Mononuclear cell (primary cell): ENCODE measurements around the gene CD74. TPM values are rescaled to one million over a fixed set of nuclear protein-coding genes. Genes with fewer than 3 reads are reported as not detected.

ENCODE experiments used
- H3K27me3 ChIP-seq: 2 replicates; pipeline ENCODE4 v1.6.0; 2011; ENCODE audit warnings: low read length, control low read depth; ENCODE audit not compliant: insufficient read depth
- H3K4me1 ChIP-seq: 2 replicates; pipeline ENCODE4 v1.5.1; 2011; ENCODE audit warnings: mild to moderate bottlenecking, low read length, control low read depth; ENCODE audit not compliant: insufficient read depth
- H3K4me3 ChIP-seq: 2 replicates; pipeline ENCODE4 v1.5.1; 2011; ENCODE audit warnings: mild to moderate bottlenecking, low read length, moderate library complexity
- H3K9me3 ChIP-seq: 2 replicates; pipeline ENCODE4 v1.5.1; 2011; ENCODE audit warnings: low read depth, mild to moderate bottlenecking, control low read depth, low read length
- total RNA-seq: library from RNA; depleted of rRNA; stranded (reverse); fragments of >200 nt; gene quantifications from one replicate; pipeline ENCODE4 v1.2.3, GENCODE V29; 2012

Gene CD74
- total RNA-seq, 1 donor: 2,135 TPM

GRCh38 chr5:150447188-150447587, 34.5 kb upstream of the CD74 start:
- H3K4me1 ChIP-seq: peaks cover 21% of the 10 kb centered on the region
- H3K4me3 ChIP-seq: no peak overlapping the region

GRCh38 chr5:150446583-150446982, 33.9 kb upstream of the CD74 start:
- peaks cover 21% of the 10 kb centered on the region for H3K4me1 ChIP-seq
- H3K27me3 ChIP-seq: no peaks in the 10 kb centered on the region
- H3K4me3 ChIP-seq: no peak overlapping the region
- H3K9me3 ChIP-seq: no peaks in the 10 kb centered on the region

More at GRCh38 chr5:150447188-150447587, 34.5 kb upstream of the CD74 start:
- Histone ChIP-seq H3K27me3 (no peaks in the 10 kb centered on the region), H3K9me3 (no peaks in the 10 kb centered on the region)

GRCh38 chr5:150446088-150446487, 33.4 kb upstream of the CD74 start:
- no peaks in the 10 kb centered on the region for H3K27me3 ChIP-seq
- H3K4me3 ChIP-seq: no peak overlapping the region
- no peaks in the 10 kb centered on the region for H3K9me3 ChIP-seq
- H3K4me1 ChIP-seq: peaks cover 21% of the 10 kb centered on the region

- peaks cover 21% of the 10 kb centered on the region for H3K4me1 ChIP-seq
- H3K4me3 ChIP-seq: no peak overlapping the region
- no peaks in the 10 kb centered on the region for H3K9me3 ChIP-seq
- no peaks in the 10 kb centered on the region for H3K27me3 ChIP-seq
Observed at GRCh38 chr5:150444770-150445169, 32.1 kb upstream of the CD74 start.

- Histone ChIP-seq H3K27me3 (no peaks in the 10 kb centered on the region), H3K4me1 (peaks cover 14% of the 10 kb centered on the region), H3K4me3 (no peak overlapping the region), H3K9me3 (no peaks in the 10 kb centered on the region)
Observed at GRCh38 chr5:150443242-150444075, 30.7 kb upstream of the CD74 start.

- Histone ChIP-seq H3K4me1 (peaks cover 6% of the 10 kb centered on the region), H3K9me3 (no peaks in the 10 kb centered on the region), H3K4me3 (no peak overlapping the region)
Observed at GRCh38 chr5:150442699-150443080, 30.0 kb upstream of the CD74 start.

GRCh38 chr5:150441813-150442698, 29.3 kb upstream of the CD74 start:
- H3K9me3 ChIP-seq: no peaks in the 10 kb centered on the region
- H3K27me3 ChIP-seq: no peaks in the 10 kb centered on the region
- peaks cover under 1% of the 10 kb centered on the region for H3K4me1 ChIP-seq
- H3K4me3 ChIP-seq: no peak overlapping the region

More at GRCh38 chr5:150442699-150443080, 30.0 kb upstream of the CD74 start:
- H3K27me3 ChIP-seq: no peaks in the 10 kb centered on the region

GRCh38 chr5:150440948-150441812, 28.5 kb upstream of the CD74 start:
- no peaks in the 10 kb centered on the region for H3K27me3 ChIP-seq
- peaks cover 5% of the 10 kb centered on the region for H3K4me1 ChIP-seq
- H3K4me3 ChIP-seq: no peak overlapping the region
- no peaks in the 10 kb centered on the region for H3K9me3 ChIP-seq

GRCh38 chr5:150438873-150439546, 26.3 kb upstream of the CD74 start:
- no peaks in the 10 kb centered on the region for H3K9me3 ChIP-seq
- H3K4me1 ChIP-seq: peaks cover 10% of the 10 kb centered on the region
- H3K4me3 ChIP-seq: no peak overlapping the region
- no peaks in the 10 kb centered on the region for H3K27me3 ChIP-seq

GRCh38 chr5:150436141-150436680, 23.5 kb upstream of the CD74 start:
- Histone ChIP-seq H3K4me3 (no peak overlapping the region), H3K4me1 (peaks cover 28% of the 10 kb centered on the region), H3K9me3 (no peaks in the 10 kb centered on the region), H3K27me3 (no peaks in the 10 kb centered on the region)

- Histone ChIP-seq H3K4me3 (no peak overlapping the region), H3K9me3 (no peaks in the 10 kb centered on the region), H3K4me1 (peaks cover 38% of the 10 kb centered on the region), H3K27me3 (no peaks in the 10 kb centered on the region)
Observed at GRCh38 chr5:150434464-150434863, 21.8 kb upstream of the CD74 start.

- H3K4me3 ChIP-seq: no peak overlapping the region
- H3K27me3 ChIP-seq: no peaks in the 10 kb centered on the region
- peaks cover 39% of the 10 kb centered on the region for H3K4me1 ChIP-seq
- H3K9me3 ChIP-seq: no peaks in the 10 kb centered on the region
Observed at GRCh38 chr5:150431574-150431973, 18.9 kb upstream of the CD74 start.

GRCh38 chr5:150431048-150431447, 18.3 kb upstream of the CD74 start:
- Histone ChIP-seq H3K9me3 (no peaks in the 10 kb centered on the region), H3K4me3 (no peak overlapping the region), H3K4me1 (peaks cover 33% of the 10 kb centered on the region), H3K27me3 (no peaks in the 10 kb centered on the region)

- H3K27me3 ChIP-seq: no peaks in the 10 kb centered on the region
- no peaks in the 10 kb centered on the region for H3K9me3 ChIP-seq
- no peak overlapping the region for H3K4me3 ChIP-seq
- peaks cover 30% of the 10 kb centered on the region for H3K4me1 ChIP-seq
Observed at GRCh38 chr5:150429410-150429873, 16.7 kb upstream of the CD74 start.
